GM15510 (cell line): ENCODE measurements around the gene GCLM.

ENCODE experiments used
- POLR2A ChIP-seq: IDR thresholded peaks from 3 replicates; pipeline ENCODE4 v1.6.1; 2011; ENCODE audit warnings: borderline replicate concordance; ENCODE audit not compliant: insufficient read length; ENCODE audit errors: extremely low read depth

Gene GCLM

GRCh38 chr1:93909146-93910050 is at the start of gene GCLM:
Gene GCLM (minus strand): TSS chr1:93909430. CDS start chr1:93909163, 267 bp downstream.
- TF ChIP-seq POLR2A: peak; percentile 62

GRCh38 chr1:93958726-93959100 is 49.5 kb upstream of the GCLM start:
- no peak for TF ChIP-seq POLR2A

- no peak for TF ChIP-seq POLR2A
Measured at GRCh38 chr1:93958032-93958725, 48.9 kb upstream of the GCLM start.

- TF ChIP-seq POLR2A: no peak
Measured at GRCh38 chr1:93955765-93956164, 46.5 kb upstream of the GCLM start.

GRCh38 chr1:93938461-93939145 is 29.4 kb upstream of the GCLM start:
- no peak for TF ChIP-seq POLR2A

- no peak for TF ChIP-seq POLR2A
Measured at GRCh38 chr1:93937997-93938396, 28.8 kb upstream of the GCLM start.

- TF ChIP-seq POLR2A: no peak
Measured at GRCh38 chr1:93925206-93925605, 16.0 kb upstream of the GCLM start.

- no peak for TF ChIP-seq POLR2A
Measured at GRCh38 chr1:93919780-93920179, 10.6 kb upstream of the GCLM start.

- TF ChIP-seq POLR2A: no peak
Measured at GRCh38 chr1:93917302-93917701, 8.1 kb upstream of the GCLM start.

GRCh38 chr1:93910305-93910704 is 1.1 kb upstream of the GCLM start:
- TF ChIP-seq POLR2A: no peak

- no peak for TF ChIP-seq POLR2A
Measured at GRCh38 chr1:93908394-93909145, 660 bp downstream of the GCLM start.

GRCh38 chr1:93907718-93908117 is 1.5 kb downstream of the GCLM start:
- no peak for TF ChIP-seq POLR2A

- TF ChIP-seq POLR2A: no peak
Measured at GRCh38 chr1:93906480-93906879, 2.8 kb downstream of the GCLM start.

- TF ChIP-seq POLR2A: no peak
Measured at GRCh38 chr1:93905734-93906133, 3.5 kb downstream of the GCLM start.
